GM19099 (cell line): ENCODE results near the gene KRT72.

Experiments used
- POLR2A ChIP-seq: IDR thresholded peaks from 3 replicates; pipeline ENCODE4 v1.6.1; 2011; ENCODE audit warnings: low read depth; ENCODE audit not compliant: insufficient read length; ENCODE audit errors: extremely low read depth

The KRT72 gene

DNA sequence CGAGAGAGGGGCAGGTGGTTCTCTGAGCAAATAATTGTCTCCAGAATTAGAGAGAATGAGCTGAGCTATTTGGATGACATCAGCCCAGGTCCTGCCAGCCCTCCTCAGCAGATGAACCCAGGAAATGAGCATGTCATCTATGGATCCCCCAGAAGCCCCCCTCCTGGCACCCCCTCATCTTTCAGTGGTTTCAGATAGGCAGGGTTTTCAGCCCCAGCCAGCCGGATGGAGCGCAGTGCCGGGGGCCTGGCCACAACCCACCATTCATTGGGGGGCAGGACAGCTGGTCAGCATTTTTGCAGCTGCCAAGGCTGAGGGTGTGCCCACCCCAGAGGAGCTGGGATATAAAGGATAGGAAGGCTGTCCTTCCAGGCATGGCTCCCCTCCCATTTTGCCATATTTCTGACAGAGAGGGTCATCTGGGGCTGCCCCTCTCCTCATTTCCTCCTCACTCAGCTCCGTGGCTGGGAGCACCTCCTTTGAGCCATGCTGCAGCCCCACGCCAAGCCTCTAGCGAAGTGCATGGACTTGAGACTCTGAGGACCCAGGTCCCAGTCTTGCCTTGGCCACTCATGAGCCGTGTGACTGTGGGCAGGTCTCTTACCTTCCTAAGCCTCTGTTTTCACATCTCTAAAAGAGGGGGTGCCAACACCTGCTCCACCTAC, 42.4 kb downstream of the KRT72 start:
- TF ChIP-seq POLR2A, result no peak

DNA sequence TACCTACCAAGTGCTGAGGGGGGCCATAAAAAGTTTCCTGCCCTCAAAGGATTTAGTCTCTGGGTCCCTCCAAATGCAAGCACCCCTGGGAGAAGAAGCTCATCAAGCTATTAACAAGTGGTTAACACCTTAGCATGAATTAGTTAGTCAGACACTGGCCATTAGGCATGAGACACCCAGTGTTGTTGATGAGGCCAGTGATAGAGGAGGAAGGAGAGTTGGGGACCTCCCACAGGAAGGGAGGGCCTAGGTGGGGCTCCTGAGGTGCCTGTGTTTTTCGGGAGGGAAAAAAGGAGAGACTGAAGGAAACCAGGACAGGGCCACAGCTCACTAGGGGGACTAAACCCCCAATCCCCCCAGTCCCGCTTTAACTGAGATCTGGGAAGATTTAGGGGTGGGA, 43.8 kb downstream of the KRT72 start:
- no peak for TF ChIP-seq POLR2A

- TF ChIP-seq POLR2A, result no peak
Measured at GRCh38 chr12:52555577-52555976, 45.7 kb downstream of the KRT72 start.

DNA sequence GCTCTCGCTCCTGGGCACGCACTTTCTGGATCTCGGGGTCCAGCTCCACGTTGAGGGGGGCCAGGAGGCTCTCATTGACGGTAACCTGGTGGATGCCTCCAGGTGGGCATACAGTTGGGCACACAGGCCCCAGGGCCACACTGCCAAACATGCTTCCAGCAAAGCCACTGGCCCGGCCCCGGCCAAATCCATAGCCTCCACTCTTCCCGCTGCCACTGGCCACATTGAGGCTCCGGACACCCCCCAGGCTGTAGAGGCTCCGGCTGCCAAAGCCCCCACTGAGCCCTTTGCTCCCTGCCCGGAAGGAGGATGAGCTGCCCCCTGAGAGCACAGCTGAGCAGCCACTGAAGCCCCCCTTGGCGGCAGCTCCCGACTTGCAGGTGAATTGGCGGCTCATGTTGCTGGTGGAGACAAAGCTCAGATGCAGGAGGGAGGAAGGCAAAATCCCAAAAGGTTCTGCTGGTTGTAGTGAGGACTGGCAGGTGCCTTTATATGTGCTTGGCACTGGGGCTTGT, 48.5 kb downstream of the KRT72 start, which contains the start of gene KRT71:
KRT71 (minus strand) TSS at position 465 of the 515 bp plus-strand sequence; CDS start at position 397, 68 bp downstream.
- no peak for TF ChIP-seq POLR2A

- TF ChIP-seq POLR2A, result no peak
Measured at GRCh38 chr12:52552055-52552454, 49.2 kb downstream of the KRT72 start.

DNA sequence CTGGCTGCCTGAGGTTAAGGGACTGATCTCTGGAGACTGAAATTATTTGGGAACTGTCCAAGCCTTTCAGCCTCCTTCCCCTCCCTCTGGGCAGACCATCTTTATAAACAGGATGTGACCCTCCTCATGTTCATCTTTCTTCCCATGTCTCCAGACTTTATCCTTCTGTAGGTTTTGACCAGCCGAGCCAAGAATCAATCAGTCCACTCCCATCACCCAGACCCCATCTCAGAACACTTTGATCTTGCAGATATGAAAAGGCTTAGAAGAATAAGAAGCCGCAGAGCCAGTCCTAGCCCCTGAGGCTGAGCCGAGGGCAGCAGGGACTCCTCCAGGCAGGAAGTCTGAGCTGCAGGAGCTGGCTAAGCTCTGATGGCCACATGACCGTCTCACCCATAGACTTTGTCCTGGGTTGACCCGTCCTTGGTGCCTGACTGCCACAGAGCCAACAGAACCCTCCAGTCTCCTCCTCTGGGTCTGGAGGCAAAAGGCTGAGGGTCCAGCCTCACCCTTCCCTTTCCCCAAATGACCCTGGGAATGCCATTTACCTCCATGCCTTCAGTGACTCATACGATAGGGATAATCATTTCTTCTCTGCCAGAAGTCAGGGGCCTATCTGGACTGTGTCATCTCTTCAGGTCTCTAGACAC, 49.9 kb downstream of the KRT72 start:
- TF ChIP-seq POLR2A, result no peak

- TF ChIP-seq POLR2A, result no peak
Measured at GRCh38 chr12:52546126-52546525, 55.1 kb downstream of the KRT72 start.

DNA sequence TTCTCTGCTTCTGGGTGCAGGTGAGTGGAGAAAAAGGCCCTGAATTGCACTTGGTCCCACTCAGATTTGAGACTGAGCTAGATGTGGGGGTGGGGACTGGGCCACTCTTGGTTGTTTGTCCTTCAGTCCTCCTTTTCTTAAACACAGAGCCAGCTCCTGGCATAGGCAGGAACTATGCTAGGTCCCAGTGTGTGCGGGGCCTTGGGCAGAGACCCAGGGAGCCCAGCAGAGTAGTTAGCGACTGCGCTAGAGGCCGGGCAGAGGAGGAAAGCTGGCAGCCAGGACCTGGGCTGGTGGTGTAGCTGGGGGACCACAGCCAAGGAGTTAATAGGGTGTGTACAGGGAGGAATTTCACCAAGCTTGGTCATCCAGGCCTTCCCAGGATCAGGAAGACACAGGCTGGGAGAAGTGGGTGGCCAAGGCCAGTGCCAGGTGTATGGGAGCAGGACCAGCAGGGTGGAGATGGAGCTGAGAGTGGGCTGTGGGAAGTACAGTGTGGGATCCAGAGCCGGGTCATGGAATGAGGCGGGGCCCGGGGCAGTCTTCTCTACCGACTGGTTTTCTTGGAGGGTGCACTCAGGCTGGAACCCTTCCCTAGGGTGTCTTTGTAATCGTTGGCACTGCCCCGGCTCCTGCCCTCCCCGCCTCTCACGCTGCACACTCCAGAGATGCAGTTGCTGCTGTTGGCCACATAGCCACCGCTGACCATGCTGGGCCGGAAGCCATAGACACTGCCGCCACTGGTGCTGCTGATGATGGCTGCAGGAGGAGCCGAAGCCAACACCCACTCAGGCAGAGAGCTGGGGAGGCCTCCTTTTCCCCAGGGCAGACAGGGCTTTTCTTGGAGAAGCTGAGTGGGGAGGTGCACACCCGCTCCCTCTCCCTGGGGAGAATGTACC, 57.0 kb downstream of the KRT72 start:
- no peak for TF ChIP-seq POLR2A

DNA sequence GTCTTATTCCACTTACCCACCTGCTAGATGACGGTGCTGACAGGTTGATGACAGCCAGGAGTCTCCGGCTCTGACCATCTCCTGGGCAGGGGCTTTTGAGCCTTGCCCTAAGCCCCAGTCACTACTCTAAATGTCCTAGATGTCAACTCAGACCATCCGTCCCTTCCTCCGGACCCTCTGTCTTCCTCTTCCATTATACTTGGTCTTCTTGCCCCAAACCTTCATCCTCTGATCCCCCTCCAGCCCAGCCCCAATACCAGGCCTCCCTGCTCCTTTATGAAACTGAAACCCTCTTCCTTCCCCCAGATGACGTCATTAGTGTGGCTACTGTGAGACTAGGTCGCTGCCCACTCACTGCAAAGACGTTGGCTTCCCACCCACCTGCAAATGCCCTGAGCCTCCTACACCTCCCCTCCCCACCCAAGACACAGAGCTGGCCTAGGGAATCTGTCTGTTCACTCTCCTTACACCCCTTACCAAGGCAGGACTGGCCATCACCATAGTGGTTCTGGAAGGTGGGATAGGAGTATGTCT, 58.4 kb downstream of the KRT72 start:
- no peak for TF ChIP-seq POLR2A

DNA sequence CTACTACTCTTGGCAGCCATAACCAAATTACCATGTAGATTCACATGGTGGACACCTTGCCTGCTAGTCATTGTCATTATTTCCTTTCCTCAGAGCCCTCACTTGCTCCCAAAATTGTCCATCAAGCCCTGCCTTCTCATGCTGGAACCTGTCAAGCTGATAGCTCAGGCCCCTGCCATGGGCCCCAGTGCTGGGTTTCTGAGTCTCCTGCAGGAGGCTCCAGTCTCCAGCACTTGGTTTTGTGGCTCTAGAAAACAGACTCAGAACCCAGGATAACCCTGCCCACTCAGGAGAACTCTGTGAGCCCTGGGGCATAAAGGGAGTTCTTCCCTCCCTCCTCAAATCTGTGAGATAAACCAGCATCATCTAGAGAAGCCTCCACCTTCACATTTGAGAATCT, 59.1 kb downstream of the KRT72 start:
- TF ChIP-seq POLR2A, result no peak

DNA sequence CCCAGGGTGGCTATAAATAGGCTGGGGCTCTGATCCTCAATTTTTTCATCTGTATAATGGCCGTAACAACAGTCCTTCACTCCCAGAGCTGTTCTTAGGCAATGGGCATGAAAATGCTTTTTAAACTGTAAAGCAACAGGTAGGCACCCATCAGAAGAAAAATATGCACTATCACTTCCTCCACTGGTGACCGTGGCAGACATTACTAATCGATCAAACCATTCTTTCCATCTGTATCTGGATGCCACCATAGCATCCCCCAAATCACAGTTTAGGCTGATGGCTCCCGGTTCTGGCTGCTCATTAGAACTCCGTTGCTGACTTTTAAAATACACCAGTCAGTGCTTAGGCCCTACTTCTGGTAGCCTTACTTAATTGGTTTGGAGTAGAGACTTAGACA, 59.6 kb downstream of the KRT72 start:
- no peak for TF ChIP-seq POLR2A

GRCh38 chr12:52540531-52540930, 60.7 kb downstream of the KRT72 start:
- no peak for TF ChIP-seq POLR2A

DNA sequence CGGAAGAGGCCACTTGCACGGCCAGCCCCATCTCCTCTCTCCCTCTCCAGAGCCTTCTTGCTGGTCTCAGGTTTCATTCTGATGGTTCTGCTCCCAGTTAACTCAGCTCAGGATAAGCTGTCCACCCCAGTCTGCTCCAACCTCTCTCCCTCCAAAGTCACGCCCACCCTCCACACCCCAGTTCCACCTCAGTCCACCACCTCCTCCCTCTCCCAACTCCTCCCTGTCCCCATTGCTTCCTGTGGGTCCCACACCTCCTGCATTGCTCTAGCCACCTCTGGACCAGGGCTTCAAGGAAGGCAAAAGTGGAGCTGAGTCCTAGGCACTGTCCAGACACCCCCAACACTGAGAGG, 61.5 kb downstream of the KRT72 start:
- no peak for TF ChIP-seq POLR2A

- no peak for TF ChIP-seq POLR2A
Measured at GRCh38 chr12:52539083-52539820, 62.0 kb downstream of the KRT72 start.

DNA sequence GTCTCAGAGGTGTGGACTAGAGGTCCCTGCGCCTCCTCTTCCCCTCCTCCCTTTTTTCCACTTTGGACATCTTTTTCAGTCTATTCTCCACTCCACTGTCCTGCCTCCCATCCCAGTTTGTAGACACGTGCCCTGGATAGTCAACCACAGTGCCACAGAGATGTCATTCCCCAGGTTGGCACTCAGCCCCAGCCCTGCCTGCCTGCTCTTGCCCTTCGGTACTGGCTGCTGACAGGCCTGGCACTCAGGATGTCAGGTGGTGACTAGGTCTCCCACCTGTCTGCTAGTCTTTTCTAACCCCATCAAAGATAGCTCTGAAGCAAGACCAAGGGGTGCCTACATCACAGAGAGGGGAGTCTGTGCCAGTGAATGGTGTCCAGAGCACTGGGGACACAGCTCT, 64.2 kb downstream of the KRT72 start:
- no peak for TF ChIP-seq POLR2A
